ENCODE measurements around the gene ATRN.

ATRN gene

DNA sequence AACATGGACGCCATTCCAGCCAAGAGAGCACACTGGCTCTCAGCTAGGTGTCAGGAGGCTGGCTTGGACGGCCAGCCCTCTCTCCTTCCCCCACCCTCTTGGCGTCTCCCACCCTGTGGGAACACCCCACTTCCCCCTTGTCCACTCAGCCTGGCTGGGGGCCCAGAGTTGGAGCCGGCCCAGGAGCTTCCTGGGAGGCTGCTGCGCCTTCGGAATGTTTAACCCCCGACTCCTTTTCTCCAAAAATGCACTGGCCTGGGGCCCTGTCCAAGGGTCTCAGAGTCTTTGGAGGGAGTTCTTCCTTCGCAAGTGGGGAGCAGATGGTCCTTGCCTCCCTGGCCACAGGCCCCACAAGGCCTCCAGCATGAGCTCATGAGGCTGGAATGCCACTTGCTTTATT is 206.9 kb downstream of the ATRN start:
- Histone ChIP-seq H3K36me3 (ENCODE audit: insufficient read depth, insufficient read length, low read length) (peaks cover 23% of the 10 kb centered on the region), H3K9me3 (ENCODE audit: insufficient read depth, low read length) (no peaks in the 10 kb centered on the region), H3K4me1 (ENCODE audit: insufficient read depth, insufficient read length) (peaks cover 27% of the 10 kb centered on the region), H3K4me3 (ENCODE audit: insufficient read length, low read depth) (no peak overlapping the region), H3K9ac (ENCODE audit: insufficient read length, low read depth) (no peak overlapping the region), H3K27me3 (ENCODE audit: insufficient read depth, insufficient read length) (no peaks in the 10 kb centered on the region)
- TF ChIP-seq SUZ12 (IDR thresholded peaks at IDR 0.05; ENCODE audit: extremely low read depth, insufficient read depth, insufficient read length): no peak
- TF ChIP-seq YY1 (IDR thresholded peaks at IDR 0.05; ENCODE audit: insufficient read depth, insufficient read length): no peak
- TF ChIP-seq ZNF274 (IDR thresholded peaks at IDR 0.05; ENCODE audit: low read depth, low read length): no peak
- DNase-seq (ENCODE audit: low read depth, low spot score): no peak

DNA sequence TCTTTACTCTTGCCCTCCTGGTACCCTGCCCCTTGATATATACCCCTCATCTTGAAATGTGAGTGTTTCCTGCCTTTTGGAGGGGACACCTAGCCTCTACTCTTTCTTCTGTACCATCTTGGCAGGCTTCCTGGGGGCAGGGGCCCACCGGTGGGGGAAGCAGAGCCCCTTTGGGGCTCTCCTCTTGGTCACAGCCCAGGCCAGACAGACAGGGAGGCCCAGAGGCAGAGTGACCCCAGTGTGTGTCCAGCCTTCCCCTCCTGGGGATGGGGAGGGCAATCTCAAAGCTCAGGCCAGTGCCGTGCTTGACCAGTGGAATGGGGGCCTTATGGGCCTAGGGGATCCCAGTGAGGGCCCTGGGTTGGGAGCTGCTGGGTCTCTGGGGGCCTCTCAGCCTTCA is 207.4 kb downstream of the ATRN start:
- H3K27me3 ChIP-seq (ENCODE audit: insufficient read depth, insufficient read length): no peaks in the 10 kb centered on the region
- TF ChIP-seq ZNF274 (IDR thresholded peaks at IDR 0.05; ENCODE audit: low read depth, low read length) (no peak), YY1 (IDR thresholded peaks at IDR 0.05; ENCODE audit: insufficient read depth, insufficient read length) (no peak), SUZ12 (IDR thresholded peaks at IDR 0.05; ENCODE audit: extremely low read depth, insufficient read depth, insufficient read length) (no peak)
- H3K4me1 ChIP-seq (ENCODE audit: insufficient read depth, insufficient read length): peaks cover 27% of the 10 kb centered on the region
- peaks cover 23% of the 10 kb centered on the region for H3K36me3 ChIP-seq (ENCODE audit: insufficient read depth, insufficient read length, low read length)
- no peak for DNase-seq (ENCODE audit: low read depth, low spot score)
- H3K9ac ChIP-seq (ENCODE audit: insufficient read length, low read depth): no peak overlapping the region
- no peak overlapping the region for H3K4me3 ChIP-seq (ENCODE audit: insufficient read length, low read depth)
- no peaks in the 10 kb centered on the region for H3K9me3 ChIP-seq (ENCODE audit: insufficient read depth, low read length)

DNA sequence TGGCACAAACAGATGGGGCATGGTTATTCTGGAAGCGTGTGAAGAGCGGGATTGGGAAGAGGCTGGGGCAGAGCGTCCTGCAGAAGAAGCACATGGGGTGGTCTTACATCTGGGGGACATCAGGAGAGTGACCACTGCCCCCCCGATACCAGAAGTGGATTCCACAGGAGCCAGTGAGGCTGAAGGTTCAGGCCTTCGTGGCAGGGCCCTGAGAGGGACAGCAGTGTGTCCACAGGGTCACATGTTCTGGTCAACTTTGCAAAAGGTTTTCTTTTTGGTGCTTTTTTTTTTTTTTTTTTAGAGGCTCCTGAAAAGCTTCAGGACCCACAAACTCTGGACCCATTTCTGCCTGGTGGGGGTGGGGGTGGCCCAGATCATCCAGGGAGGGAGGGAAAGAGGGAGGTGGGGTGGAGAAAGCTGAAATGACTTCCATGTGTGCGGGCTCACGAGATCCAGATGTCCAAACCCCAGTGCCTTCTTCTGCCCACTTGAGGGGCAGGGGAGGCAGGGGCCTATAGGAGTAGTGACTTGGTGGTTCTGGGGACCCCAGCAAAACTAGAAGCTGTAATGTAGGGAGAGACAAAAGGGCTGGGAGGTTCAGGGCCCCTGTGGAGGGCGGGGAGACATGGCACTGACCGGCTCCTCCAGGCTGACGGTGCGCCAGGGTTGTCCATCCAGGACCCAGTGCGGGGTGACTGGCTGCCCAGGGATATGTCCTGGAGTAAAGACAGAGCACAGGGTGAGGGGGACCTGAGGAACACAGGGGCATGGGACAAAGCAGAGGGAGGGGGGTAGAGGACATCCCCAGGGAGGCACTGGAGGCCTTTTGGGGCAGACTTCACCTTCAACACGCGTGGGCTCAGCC is 208.3 kb downstream of the ATRN start:
- no peak for DNase-seq (ENCODE audit: low read depth, low spot score)
- no peaks in the 10 kb centered on the region for H3K9me3 ChIP-seq (ENCODE audit: insufficient read depth, low read length)
- no peak for TF ChIP-seq SUZ12 (IDR thresholded peaks at IDR 0.05; ENCODE audit: extremely low read depth, insufficient read depth, insufficient read length)
- no peak for TF ChIP-seq ZNF274 (IDR thresholded peaks at IDR 0.05; ENCODE audit: low read depth, low read length)
- TF ChIP-seq YY1 (IDR thresholded peaks at IDR 0.05; ENCODE audit: insufficient read depth, insufficient read length): no peak
- no peak overlapping the region for H3K9ac ChIP-seq (ENCODE audit: insufficient read length, low read depth)
- H3K36me3 ChIP-seq (ENCODE audit: insufficient read depth, insufficient read length, low read length): peaks cover 21% of the 10 kb centered on the region
- no peak overlapping the region for H3K4me3 ChIP-seq (ENCODE audit: insufficient read length, low read depth)
- no peaks in the 10 kb centered on the region for H3K27me3 ChIP-seq (ENCODE audit: insufficient read depth, insufficient read length)
- H3K4me1 ChIP-seq (ENCODE audit: insufficient read depth, insufficient read length): peaks cover 27% of the 10 kb centered on the region

DNA sequence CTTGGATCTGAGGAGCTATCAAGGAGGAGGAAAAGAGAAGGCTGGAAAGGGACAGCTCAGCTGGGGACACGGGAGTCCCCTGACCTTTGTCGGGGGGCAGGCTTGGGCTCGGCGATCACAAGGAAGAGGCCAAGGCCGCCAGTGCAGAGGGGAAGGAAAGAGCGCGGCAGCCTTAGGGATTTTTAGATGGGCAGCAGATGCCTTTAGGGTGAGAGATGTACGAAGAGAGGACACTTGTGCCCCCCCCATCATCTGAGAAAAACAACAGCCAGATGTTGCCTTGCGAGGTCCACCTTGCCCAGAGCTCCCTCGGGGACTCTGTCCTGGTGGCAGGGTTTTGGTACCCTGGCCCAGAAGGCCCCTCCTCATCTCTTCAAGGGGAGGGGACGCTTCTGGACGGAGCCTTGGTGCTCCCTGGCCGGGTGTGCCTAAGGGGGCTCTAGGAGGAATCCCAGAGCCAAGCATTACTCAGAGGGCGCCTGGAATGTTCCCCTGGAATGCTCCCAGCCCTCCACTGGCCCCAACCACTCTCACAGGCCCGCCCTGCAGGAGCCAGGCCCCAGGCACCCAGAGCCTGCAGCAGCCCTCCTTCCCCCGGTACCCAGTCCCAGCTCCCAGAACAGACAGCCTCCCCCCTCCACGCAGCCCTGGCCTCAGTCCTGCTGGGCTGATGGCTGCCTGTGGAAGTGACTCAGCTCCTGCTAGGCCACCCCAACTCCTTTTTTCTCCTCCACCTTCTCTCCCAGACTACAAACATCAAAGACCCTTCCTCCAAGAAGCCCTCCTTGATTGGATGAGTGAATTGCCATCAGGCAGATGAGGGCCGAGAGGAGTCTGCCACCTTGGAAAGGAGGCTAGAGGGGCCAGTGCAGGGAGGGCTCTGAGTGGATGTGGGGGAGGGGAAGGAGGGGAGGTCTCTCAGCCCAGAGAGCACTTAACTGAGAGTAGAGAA is 209.2 kb downstream of the ATRN start:
- Histone ChIP-seq H3K9ac (ENCODE audit: insufficient read length, low read depth) (peak overlapping the region; percentile 77), H3K27me3 (ENCODE audit: insufficient read depth, insufficient read length) (no peaks in the 10 kb centered on the region)

DNA sequence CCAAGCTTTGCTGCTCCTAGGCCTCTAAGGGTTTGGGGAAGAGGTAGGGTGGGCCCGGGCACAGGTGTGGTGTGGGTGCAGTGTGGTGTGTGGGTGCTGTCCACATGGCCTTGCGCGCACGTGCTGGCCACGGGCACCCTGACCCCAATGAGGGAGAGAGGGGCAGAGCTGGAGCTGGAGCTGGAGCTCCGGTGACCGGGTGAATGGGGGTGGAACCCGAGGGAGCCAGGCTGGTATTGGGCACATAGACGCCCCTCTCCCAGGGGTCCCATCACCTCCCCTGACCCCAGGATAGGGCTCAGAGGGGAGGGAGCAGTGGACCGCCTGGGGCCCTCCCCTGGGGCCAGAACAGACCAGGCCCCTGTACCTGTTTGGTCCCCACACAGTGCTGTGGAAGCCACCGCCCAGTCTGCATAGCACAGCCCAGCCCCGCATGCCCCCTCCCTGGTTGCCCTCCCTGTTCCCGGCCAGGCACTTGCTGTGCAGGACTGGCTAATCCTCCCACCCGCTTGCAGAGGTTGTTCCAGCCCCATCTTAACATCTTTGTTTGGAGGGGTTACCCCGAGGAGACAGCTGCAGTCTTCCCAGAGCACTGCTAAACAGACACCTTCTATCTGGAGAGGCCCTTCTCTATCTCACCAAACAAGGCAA is 210.0 kb downstream of the ATRN start:
- Histone ChIP-seq H3K36me3 (ENCODE audit: insufficient read depth, insufficient read length, low read length) (peaks cover 13% of the 10 kb centered on the region), H3K4me1 (ENCODE audit: insufficient read depth, insufficient read length) (peaks cover 24% of the 10 kb centered on the region), H3K9ac (ENCODE audit: insufficient read length, low read depth) (peak overlapping the region; percentile 77), H3K9me3 (ENCODE audit: insufficient read depth, low read length) (no peaks in the 10 kb centered on the region), H3K4me3 (ENCODE audit: insufficient read length, low read depth) (peak overlapping the region; percentile 60), H3K27me3 (ENCODE audit: insufficient read depth, insufficient read length) (no peaks in the 10 kb centered on the region)
- TF ChIP-seq YY1 (IDR thresholded peaks at IDR 0.05; ENCODE audit: insufficient read depth, insufficient read length) (no peak), ZNF274 (IDR thresholded peaks at IDR 0.05; ENCODE audit: low read depth, low read length) (no peak), SUZ12 (IDR thresholded peaks at IDR 0.05; ENCODE audit: extremely low read depth, insufficient read depth, insufficient read length) (no peak)
- DNase-seq (ENCODE audit: low read depth, low spot score): no peak

More for the DNA sequence above, 209.2 kb downstream of the ATRN start:
- TF ChIP-seq SUZ12 (IDR thresholded peaks at IDR 0.05; ENCODE audit: extremely low read depth, insufficient read depth, insufficient read length) (no peak), ZNF274 (IDR thresholded peaks at IDR 0.05; ENCODE audit: low read depth, low read length) (no peak), YY1 (IDR thresholded peaks at IDR 0.05; ENCODE audit: insufficient read depth, insufficient read length) (no peak)
- no peak for DNase-seq (ENCODE audit: low read depth, low spot score)
- Histone ChIP-seq H3K4me3 (ENCODE audit: insufficient read length, low read depth) (no peak overlapping the region), H3K9me3 (ENCODE audit: insufficient read depth, low read length) (no peaks in the 10 kb centered on the region), H3K36me3 (ENCODE audit: insufficient read depth, insufficient read length, low read length) (peaks cover 16% of the 10 kb centered on the region), H3K4me1 (ENCODE audit: insufficient read depth, insufficient read length) (peaks cover 24% of the 10 kb centered on the region)

DNA sequence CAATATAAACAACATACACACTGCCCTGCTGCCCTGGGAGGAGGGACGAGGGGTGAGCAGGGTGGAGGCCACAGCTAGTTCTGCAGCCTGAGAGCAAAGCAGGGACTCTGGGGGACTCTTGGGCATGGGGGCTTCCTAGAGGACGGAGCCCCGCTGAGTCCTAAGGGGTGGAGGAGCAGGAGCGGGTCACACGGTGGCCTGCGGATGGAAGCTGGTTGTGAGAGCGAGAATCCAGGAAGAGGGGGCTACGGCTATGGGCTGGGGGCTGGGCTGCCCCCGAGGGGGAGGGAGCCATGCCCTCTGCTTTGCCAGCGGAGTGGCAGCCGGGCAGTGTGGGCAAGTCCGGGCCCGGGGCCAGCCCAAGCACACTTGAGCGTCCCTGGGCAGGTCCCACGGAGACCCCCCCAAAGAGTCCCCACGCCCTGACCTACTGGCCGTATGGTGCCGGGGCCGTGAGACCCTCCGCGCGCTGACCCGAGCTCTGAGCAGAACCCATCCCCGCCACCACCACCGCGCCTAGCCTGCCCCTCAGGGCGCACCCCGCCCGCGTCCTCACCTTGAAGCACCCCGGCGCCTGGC is 210.6 kb downstream of the ATRN start:
- Histone ChIP-seq H3K9me3 (ENCODE audit: insufficient read depth, low read length) (no peaks in the 10 kb centered on the region), H3K36me3 (ENCODE audit: insufficient read depth, insufficient read length, low read length) (peaks cover 13% of the 10 kb centered on the region), H3K27me3 (ENCODE audit: insufficient read depth, insufficient read length) (no peaks in the 10 kb centered on the region), H3K4me1 (ENCODE audit: insufficient read depth, insufficient read length) (peaks cover 24% of the 10 kb centered on the region), H3K4me3 (ENCODE audit: insufficient read length, low read depth) (peak overlapping the region; percentile 60), H3K9ac (ENCODE audit: insufficient read length, low read depth) (peak overlapping the region; percentile 77)
- TF ChIP-seq ZNF274 (IDR thresholded peaks at IDR 0.05; ENCODE audit: low read depth, low read length): no peak
- TF ChIP-seq SUZ12 (IDR thresholded peaks at IDR 0.05; ENCODE audit: extremely low read depth, insufficient read depth, insufficient read length): no peak
- no peak for TF ChIP-seq YY1 (IDR thresholded peaks at IDR 0.05; ENCODE audit: insufficient read depth, insufficient read length)
- no peak for DNase-seq (ENCODE audit: low read depth, low spot score)
